OCI-M1 (cell line): Measurements from ENCODE around the gene ATP13A1.
"Not testable (repeated sequence)": the region's sequence is repeated elsewhere in the genome, so short reads cannot be mapped to it uniquely, and the experiment has no call there.

ENCODE experiments used
- DNase-seq: peaks from one replicate; lab custom pipeline; 2025; lab: John Stamatoyannopoulos, UW

ATP13A1 gene

GRCh38 chr19:19663256-19664120 lies at the start of gene ATP13A1:
Gene ATP13A1, minus strand, starts transcription at chr19:19663676. Its CDS starts 10 bp downstream, at chr19:19663666.
- peak; percentile 100 for DNase-seq

- DNase-seq: peak; percentile 73
Measured at GRCh38 chr19:19711934-19712828, 48.7 kb upstream of the ATP13A1 start.

- DNase-seq: peak; percentile 65
Measured at GRCh38 chr19:19711306-19711933, 47.9 kb upstream of the ATP13A1 start.

- no peak for DNase-seq
Measured at GRCh38 chr19:19710506-19710905, 47.0 kb upstream of the ATP13A1 start.

- no peak for DNase-seq
Measured at GRCh38 chr19:19704836-19705235, 41.4 kb upstream of the ATP13A1 start.

- not testable (repeated sequence) for DNase-seq
Measured at GRCh38 chr19:19700493-19700892, 37.0 kb upstream of the ATP13A1 start.

- no peak for DNase-seq
Measured at GRCh38 chr19:19697589-19697988, 34.1 kb upstream of the ATP13A1 start.

GRCh38 chr19:19696386-19696785 lies 32.9 kb upstream of the ATP13A1 start:
- no peak for DNase-seq

GRCh38 chr19:19691683-19692082 lies 28.2 kb upstream of the ATP13A1 start:
- no peak for DNase-seq

- DNase-seq: not testable (repeated sequence)
Measured at GRCh38 chr19:19689023-19689422, 25.5 kb upstream of the ATP13A1 start.

GRCh38 chr19:19687090-19687489 lies 23.6 kb upstream of the ATP13A1 start:
- no peak for DNase-seq

GRCh38 chr19:19686580-19686979 lies 23.1 kb upstream of the ATP13A1 start:
- no peak for DNase-seq

GRCh38 chr19:19686119-19686518 lies 22.6 kb upstream of the ATP13A1 start:
- not testable (repeated sequence) for DNase-seq

- DNase-seq: no peak
Measured at GRCh38 chr19:19679176-19680073, 15.9 kb upstream of the ATP13A1 start.

GRCh38 chr19:19677579-19677978 lies 14.1 kb upstream of the ATP13A1 start:
- no peak for DNase-seq

GRCh38 chr19:19674315-19674714 lies 10.8 kb upstream of the ATP13A1 start:
- no peak for DNase-seq

- no peak for DNase-seq
Measured at GRCh38 chr19:19672816-19673215, 9.3 kb upstream of the ATP13A1 start.

GRCh38 chr19:19670070-19670551 lies 6.6 kb upstream of the ATP13A1 start:
- DNase-seq: no peak

GRCh38 chr19:19668230-19669012 lies 4.9 kb upstream of the ATP13A1 start, which contains the start of gene ZNF101:
Gene ZNF101, plus strand, starts transcription at chr19:19668839. Its CDS starts 125 bp downstream, at chr19:19668964.
- DNase-seq: peak; percentile 100

- not testable (repeated sequence) for DNase-seq
Measured at GRCh38 chr19:19665420-19665948, 2.0 kb upstream of the ATP13A1 start.
